Liver (tissue), 3 donors: ENCODE data around the gene FOXB1.

Experiments
- JUND ChIP-seq, 2 donors: IDR thresholded peaks; 2 replicates each; pipeline ENCODE4 v1.6.1; 2016; ENCODE audit warnings: antibody characterized with exemption in 2 of 2
- RAD21 ChIP-seq, 2 donors: IDR thresholded peaks; 2 replicates each; pipeline ENCODE4 v1.6.1; 2016; ENCODE audit warnings: antibody characterized with exemption in 2 of 2, mild to moderate bottlenecking in 2 of 2
- TAF1 ChIP-seq: conservative IDR thresholded peaks from 2 replicates; pipeline ENCODE4 v1.6.1; 2016; ENCODE audit warnings: antibody characterized with exemption, mild to moderate bottlenecking
- YY1 ChIP-seq: IDR thresholded peaks from 2 replicates; pipeline ENCODE4 v1.6.1; 2016; ENCODE audit warnings: antibody characterized with exemption, mild to moderate bottlenecking
- ZBTB33 ChIP-seq: IDR thresholded peaks from 2 replicates; pipeline ENCODE4 v1.6.1; 2016; ENCODE audit warnings: antibody characterized with exemption
- TF ChIP-seq, protein P1 (sequence below): fragments of 150-350 bp; IDR thresholded peaks from 2 replicates; pipeline ENCODE4 v1.5.1; 2017; ENCODE audit warnings: improper control_type of control experiment, low read depth, low read length; ENCODE audit not compliant: missing input control
- TF ChIP-seq, protein P2 (sequence below): IDR thresholded peaks from 2 replicates; pipeline ENCODE4 v1.6.1; 2016; ENCODE audit warnings: antibody characterized with exemption
- TF ChIP-seq, protein P3 (sequence below): IDR thresholded peaks from 2 replicates; pipeline ENCODE4 v1.6.1; 2016; ENCODE audit warnings: antibody characterized with exemption, mild to moderate bottlenecking
- donor health status: healthy.
- donor health status: healthy.

DNA sequence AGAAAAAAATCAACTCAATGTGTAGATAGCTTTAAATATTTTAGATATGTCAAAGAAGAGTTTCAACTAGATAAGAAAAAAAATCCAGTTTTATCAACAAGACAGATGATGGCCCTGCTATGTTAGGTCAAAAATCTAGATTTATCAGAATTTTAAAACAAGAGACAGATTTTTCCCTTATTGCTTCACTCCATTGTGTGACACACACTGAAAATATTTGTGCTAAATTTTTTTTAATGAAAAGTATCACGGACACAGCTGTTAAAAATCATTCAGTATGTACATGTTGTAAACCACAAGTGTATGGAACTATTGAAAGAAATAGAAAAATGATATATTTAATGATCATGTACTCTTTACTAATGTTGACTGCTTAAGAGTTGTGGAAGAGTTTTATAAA, 43.6 kb downstream of the FOXB1 start:
- TF ChIP-seq, protein P1, sequence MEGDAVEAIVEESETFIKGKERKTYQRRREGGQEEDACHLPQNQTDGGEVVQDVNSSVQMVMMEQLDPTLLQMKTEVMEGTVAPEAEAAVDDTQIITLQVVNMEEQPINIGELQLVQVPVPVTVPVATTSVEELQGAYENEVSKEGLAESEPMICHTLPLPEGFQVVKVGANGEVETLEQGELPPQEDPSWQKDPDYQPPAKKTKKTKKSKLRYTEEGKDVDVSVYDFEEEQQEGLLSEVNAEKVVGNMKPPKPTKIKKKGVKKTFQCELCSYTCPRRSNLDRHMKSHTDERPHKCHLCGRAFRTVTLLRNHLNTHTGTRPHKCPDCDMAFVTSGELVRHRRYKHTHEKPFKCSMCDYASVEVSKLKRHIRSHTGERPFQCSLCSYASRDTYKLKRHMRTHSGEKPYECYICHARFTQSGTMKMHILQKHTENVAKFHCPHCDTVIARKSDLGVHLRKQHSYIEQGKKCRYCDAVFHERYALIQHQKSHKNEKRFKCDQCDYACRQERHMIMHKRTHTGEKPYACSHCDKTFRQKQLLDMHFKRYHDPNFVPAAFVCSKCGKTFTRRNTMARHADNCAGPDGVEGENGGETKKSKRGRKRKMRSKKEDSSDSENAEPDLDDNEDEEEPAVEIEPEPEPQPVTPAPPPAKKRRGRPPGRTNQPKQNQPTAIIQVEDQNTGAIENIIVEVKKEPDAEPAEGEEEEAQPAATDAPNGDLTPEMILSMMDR: no peak
- no peak for TF ChIP-seq ZBTB33
- no peak for TF ChIP-seq JUND (IDR thresholded peaks at IDR 0.05)
- TF ChIP-seq, protein P2, sequence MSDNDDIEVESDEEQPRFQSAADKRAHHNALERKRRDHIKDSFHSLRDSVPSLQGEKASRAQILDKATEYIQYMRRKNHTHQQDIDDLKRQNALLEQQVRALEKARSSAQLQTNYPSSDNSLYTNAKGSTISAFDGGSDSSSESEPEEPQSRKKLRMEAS: no peak
- TF ChIP-seq, protein P3, sequence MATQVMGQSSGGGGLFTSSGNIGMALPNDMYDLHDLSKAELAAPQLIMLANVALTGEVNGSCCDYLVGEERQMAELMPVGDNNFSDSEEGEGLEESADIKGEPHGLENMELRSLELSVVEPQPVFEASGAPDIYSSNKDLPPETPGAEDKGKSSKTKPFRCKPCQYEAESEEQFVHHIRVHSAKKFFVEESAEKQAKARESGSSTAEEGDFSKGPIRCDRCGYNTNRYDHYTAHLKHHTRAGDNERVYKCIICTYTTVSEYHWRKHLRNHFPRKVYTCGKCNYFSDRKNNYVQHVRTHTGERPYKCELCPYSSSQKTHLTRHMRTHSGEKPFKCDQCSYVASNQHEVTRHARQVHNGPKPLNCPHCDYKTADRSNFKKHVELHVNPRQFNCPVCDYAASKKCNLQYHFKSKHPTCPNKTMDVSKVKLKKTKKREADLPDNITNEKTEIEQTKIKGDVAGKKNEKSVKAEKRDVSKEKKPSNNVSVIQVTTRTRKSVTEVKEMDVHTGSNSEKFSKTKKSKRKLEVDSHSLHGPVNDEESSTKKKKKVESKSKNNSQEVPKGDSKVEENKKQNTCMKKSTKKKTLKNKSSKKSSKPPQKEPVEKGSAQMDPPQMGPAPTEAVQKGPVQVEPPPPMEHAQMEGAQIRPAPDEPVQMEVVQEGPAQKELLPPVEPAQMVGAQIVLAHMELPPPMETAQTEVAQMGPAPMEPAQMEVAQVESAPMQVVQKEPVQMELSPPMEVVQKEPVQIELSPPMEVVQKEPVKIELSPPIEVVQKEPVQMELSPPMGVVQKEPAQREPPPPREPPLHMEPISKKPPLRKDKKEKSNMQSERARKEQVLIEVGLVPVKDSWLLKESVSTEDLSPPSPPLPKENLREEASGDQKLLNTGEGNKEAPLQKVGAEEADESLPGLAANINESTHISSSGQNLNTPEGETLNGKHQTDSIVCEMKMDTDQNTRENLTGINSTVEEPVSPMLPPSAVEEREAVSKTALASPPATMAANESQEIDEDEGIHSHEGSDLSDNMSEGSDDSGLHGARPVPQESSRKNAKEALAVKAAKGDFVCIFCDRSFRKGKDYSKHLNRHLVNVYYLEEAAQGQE: no peak
- no peak for TF ChIP-seq YY1
- TF ChIP-seq RAD21 (IDR thresholded peaks at IDR 0.05): no peak
- TF ChIP-seq TAF1: no peak
